HG03060 (cell line): Measurements from ENCODE around the gene GCGR.
"Not testable (repeated sequence)": the region's sequence is repeated elsewhere in the genome, so short reads cannot be mapped to it uniquely, and the experiment has no call there.

Experiments used
- ATAC-seq: cut with Tn5 transposase; IDR thresholded peaks from one replicate; pipeline ENCODE4 v1.9.1; 2021; ENCODE audit warnings: low read depth, moderate number of reproducible peaks; ENCODE audit not compliant: unreplicated experiment

GCGR gene

DNA sequence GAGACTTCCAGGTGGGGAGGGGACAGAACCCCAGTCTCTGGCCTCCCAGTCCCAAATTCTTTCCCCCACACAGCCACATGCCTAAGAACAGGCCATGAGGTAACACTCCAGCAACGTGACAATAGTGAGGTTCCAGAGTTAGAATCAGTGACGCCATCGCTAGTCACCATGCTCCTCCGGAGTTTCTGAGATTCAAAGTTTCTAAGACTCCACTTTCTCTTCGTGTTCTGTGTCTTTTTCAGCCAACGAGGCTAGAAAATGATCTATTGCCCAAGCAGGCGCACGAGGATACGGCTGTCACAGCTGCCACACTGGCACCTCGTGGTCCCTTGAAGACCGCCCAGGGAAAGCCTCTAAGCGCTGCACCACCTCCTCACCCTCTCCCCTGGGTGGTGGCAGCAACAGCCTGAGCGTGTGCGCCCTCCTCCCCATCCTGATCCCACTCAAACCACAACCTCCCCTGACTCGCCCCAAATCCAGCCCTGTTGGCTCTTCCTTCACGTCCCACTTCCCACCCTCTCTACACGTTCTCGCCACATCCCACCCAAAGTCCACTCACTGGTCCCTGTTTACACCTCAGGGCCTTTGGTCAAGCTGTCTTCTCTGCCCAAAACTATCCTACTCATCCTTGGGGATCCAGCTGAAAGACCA, 28.1 kb downstream of the GCGR start:
- peak; percentile 12 for ATAC-seq

DNA sequence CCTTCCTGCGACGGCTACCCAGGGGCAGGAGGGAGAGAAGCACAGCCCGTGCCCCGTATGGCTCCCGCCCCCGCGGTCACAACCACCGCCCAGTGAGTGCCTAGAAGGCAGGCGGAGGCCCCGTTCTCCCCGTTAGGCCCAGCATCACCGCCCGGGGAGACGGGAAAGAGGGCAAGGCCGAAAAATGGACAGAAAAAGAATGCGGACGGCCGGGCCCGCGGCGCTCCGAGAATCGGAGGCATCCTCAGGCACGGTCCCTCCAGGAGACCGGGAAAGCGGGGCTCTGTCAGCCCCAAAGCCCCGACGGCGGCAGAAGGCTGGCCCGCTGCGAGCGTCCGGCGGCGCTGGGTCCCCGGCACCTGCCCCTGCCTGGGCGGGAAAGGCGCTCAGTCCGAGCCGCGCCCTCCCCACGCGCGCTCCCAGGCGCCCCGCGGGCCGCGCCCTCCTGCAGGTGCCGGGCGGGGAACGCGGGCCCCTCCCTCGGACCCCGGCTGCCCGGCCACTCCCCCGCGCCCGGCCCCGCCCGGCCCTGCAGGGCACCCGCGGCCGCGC, 28.7 kb downstream of the GCGR start:
- peak; percentile 23 for ATAC-seq

DNA sequence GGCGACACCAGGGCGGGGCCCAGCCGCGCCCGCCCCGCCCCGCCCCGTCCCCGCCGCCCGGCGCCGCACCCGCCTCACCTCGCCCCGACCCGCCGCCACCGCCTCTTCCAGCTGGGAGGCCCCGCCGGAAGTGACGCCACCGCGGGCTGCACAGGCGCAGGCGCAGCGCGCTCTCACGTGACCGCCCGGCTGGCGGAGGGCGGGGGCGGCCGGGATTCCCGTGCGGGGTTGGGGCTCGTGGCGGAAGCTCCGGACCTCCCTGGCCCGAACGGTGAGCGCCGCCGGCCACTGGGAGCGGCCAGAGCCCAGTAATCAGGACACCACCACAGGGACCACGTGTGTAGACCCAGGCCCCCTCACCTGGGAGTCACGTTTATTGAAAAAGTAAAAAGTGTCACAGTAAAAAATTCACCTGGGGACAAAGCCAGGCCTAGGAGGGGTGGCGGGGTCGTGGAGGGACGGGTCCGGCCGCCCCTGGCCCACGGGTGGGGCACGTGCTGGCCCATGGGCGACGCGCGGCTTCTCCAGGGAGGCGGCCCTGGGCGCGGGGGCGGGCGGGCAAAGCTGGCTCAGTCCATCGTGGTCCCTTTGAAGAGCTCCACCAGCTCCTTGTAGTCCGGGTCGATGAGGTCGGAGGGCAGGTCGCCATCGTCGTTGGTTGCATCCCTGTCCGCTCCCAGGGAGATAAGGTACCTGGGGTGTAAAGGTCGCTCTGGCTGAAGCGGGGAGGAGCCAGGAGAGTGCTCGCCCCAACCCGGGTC, 29.4 kb downstream of the GCGR start, which contains the start of gene MCRIP1:
MCRIP1 (minus strand) TSS at position 132 of the 761 bp plus-strand sequence. CDS start 8,785 bp downstream, outside the sequence.
- peak; percentile 34 for ATAC-seq

DNA sequence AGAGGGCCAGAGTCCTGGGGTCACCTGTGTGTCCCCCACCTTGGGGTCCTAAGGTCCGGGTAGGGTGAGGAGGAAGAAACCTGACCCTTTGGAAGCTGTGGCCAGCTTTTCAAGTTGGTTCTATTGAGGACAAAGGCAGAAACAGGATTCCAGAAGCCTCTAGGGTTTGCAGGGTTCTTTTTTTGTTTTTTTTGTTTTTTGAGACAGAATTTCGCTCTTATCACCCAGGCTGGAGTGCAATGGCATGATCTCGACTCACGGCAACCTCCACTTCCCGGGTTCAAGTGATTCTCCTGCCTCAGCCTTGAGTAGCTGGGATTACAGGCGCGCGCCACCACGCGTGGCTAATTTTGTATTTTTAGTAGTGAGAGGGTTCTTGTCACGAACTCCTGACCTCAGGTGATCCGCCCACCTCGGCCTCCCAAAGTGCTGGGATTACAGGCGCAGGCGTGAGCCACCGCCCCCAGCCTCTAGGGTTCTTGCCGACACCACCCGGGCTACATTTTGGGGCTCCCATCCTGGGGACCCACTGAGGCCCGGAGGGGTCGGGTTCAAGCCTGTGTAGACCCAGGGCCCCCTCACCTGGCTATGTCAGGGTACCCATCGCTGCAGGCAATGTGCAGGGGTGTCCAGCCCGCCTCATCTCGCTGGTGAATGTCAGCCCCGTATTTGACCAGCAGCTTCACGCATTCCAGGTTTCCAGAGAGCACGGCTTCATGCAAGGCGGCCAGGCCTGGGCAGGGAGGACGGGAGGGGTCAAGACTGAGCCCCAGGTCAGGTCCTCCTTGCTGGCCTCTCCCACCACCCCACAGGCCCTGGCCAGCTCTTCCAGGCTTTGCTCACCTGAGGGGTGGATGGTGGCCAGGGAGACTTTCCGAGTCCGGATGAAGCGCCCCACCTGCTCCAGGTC, 30.2 kb downstream of the GCGR start:
- ATAC-seq: no peak

DNA sequence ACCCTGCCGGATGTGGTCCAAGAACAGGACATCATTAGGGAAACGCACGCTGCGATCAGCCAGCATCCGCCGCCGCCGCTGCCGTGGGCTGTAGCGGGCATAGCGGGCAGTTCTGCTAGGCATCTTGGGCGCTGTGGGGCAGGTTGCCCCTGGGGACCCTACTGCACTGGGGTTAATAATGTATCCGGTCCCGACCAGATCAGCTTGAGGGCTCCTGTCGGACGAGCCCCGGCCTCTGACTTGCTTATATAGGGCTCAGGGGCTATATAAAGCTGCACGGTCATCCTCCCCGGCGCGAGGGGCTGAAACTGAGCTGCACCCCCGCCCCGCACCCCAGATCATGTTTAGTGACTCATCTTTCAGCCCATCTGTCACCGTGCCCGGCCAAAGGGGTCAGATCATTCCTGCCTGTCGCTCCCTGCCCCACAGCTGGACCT, 30.9 kb downstream of the GCGR start, which contains the start of gene PPP1R27:
PPP1R27 (minus strand) TSS at position 220 of the 437 bp plus-strand sequence; CDS start at position 123, 97 bp downstream.
- no peak for ATAC-seq

DNA sequence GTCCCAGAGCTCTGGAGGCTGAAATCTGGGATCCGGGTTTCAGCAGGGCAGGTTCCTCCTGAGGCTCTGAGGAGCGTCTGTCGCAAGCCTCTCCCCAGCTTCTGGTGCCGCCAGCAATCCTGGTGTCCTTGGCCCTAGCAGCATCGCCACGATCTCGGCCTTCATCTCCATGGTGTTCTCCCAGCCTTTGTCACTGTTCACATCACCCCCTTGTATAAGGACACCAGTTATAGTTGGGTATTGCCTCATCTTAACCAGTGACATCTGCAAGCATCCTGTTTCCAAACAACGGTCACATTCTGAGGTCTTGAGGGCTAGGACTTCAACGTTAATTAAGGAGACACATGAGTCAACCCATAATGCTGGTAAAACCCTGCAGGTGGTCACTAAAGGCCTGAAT, 33.7 kb downstream of the GCGR start:
- no peak for ATAC-seq

DNA sequence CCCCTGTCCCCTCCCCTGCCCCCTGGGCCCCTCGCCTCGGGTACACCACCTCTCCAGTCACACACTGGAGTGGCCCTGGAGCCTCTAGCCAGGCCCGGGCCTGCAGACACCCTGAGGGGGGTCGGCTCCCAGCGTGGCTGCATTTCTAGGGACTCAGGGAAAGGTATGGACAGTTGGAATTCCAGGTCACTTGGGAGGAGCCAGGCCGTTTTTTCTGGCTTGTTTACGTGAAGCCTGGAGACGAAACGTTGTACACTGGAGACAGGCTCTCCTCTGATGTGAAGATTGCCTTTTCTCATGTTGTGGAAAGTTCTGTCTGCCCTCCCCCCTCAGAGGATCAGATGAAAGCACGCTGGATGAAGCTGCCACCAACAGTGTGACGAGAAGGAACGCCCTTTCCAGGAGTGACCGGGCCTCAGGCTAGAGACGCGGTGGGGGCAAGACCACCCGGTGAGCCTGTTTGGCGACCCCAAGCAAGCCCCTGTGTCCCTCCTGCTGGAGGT, 34.9 kb downstream of the GCGR start:
- ATAC-seq: no peak

DNA sequence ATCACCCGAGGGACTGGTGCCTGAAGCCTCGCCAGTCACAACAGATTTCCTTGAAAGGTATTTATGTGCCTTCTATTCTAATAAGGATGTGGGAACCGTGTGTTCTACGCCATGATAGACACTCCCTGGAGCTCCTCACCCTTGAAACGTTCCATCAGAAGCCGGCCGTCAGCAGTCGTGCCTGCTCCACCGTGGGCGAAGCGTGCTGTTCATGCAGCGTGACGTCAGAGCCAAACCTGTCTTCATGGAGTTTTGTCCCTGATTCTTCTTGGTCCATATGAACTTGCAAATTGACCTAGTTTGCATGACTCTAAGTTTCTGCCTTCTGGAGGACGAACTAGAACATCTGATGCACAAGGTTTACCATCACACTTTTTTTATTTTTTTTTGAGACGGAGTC, 35.4 kb downstream of the GCGR start:
- no peak for ATAC-seq

DNA sequence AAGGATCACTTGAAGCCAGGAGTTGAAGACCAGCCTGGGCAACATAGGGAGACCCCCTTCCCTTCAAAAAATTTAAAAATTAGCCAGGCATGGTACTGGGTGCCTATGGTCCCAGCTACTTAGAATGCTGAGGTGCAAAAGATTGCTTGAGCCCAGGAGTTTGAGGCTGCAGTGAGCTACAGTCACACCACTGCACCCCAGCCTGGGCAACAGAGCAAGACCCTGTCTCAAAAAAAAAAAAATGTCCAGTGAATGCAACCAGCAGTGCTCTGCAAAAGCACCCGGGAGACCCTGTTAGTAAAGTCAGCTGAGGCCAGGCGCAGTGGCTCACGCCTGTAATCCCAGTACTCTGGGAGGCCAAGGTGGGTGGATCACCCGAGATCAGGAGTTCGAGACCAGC, 36.1 kb downstream of the GCGR start:
- ATAC-seq: not testable (repeated sequence)

DNA sequence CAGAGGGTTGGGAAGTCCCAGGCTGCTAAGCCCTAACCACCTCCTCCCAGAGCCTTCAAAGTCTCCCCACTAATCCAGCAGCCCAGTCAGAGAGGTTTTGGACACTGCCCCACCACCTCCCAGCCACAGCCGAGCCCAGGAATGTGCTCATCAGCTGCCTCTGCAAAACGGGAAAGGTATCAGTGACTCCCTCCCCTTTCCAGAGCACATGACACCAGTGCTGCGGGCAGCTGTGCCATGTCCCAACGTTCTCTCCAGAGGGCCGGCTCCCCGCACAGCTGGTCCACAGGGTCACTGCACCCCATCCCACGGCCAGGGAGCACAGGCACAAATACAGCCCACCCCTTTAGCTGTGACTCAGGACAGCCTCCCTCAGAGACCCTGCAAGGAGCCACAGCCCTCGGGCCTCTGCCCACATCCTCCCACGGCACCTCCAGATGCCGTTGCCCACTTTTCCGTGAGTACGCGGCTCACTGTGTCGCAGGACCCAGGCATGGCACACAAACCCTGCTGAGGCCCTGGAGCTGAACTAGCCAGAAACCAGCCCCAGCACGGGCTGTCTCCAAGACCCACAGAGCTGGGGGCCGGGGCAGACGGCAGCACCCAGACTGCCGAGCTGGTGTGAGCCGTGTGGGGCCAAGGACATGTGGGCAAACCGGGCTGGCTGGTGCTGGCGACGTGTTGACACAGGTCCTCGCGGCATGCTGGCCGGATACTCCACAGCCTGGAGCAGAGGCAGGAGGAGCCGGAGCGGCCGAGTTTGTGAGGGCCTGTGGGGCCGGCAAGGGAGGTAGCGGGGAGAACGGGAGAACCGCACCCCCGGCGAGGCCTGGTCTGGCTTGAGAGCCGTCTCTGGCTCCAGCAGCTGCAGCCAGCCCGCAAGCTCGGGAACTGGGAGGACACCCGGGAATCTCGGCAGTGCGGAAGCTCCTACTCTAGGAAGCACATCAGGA, 37.2 kb downstream of the GCGR start:
- no peak for ATAC-seq

DNA sequence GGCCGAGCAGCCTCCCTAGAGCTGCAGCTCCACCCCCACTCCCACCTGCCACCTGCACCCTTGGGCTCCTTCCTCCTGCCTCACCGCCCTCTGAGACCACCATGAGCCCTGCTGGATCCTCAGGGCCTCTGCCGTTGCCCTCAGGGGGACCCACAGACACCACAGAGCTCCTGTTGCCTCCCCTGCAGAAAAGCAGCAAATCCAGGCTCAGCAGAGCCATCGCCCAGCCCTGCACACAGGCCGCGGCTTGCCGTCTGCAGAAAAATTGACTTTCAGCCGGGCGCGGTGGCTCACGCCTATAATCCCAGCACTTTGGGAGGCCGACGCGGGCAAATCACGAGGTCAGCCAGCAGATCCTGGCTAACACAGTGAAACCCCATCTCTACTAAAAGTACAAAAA, 37.9 kb downstream of the GCGR start:
- ATAC-seq: no peak

DNA sequence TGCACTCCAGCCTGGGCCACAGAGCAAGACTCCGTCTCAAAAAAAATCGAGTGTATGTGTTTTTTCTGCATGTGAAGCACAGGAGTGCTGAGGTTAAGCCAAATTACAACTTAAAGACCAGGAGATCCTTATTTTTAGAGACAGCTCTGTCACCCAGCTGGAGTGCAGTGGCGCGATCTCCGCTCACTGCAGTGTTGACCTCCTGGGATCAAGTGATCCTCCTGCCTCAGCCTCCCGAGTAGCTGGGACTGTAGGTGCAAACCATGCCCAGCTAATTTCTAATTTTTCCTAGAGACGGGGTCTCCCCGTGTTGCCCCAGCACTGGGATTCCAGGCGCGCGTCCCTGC, 38.4 kb downstream of the GCGR start:
- no peak for ATAC-seq

DNA sequence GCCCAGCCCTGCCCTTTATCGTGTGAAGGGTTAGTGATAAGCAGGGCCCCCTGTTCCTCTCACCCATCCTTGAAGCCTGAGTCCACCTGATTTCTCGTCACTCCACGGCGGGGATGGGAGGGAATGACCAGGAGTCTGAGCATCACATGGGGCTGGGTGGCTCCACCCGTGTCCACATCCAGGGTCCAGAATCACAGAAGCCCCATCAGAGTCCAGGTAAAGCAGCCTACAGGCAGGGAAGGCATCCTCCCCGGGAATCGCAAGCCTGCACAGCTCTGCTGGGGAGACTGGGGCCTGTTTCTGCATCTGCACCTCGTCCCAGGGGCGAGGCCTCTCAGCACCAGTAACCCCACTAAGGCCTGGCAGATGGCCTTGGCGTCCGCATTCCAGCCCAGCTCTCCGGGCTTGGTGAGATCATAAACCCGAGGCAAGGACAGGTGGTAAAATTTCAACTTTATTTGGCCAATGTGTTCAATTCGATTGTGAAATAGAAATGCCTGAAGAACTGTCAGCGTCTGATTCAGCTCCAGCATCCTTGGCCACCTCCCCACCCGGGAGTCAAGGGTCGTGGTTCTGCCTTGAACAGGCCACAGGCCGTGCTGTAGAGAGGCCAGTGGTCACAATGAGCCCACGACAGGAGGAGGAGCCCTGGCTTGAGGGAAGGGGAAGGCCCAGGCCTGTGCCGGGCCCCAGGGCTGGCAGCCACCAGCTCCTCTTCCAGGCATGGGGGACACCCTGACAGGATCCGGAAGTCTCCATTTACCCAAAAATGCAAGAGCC, 39.0 kb downstream of the GCGR start:
- ATAC-seq: no peak

DNA sequence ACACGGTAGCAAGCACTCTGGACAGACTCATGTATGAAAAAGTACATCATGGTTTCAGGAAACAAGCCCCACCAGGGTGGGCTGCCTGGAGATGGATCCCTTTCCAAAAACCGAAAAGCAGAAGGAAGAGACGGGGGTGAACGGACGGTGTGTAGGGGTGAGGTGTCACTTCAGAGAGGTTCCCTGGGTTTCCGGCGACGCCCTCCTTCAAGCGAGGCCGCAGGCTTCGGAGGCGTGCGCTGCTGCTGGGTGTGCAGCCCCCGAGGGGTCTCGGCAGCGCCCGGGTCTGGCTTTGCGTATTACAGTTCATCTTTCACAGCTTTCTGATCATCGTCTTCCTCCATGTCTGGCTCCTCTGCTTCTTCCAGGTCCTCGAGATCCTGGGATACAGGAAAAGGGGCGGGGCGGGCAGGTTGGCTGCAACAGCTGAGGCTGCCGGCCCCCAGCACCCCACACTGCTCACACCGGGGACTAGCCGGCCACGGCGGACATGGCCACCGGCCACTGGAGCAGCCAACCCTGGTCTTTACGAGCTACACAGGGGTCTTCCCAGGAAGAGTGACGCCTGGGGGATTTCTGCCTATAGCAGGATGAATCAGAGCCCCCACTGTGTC, 39.9 kb downstream of the GCGR start:
- no peak for ATAC-seq

DNA sequence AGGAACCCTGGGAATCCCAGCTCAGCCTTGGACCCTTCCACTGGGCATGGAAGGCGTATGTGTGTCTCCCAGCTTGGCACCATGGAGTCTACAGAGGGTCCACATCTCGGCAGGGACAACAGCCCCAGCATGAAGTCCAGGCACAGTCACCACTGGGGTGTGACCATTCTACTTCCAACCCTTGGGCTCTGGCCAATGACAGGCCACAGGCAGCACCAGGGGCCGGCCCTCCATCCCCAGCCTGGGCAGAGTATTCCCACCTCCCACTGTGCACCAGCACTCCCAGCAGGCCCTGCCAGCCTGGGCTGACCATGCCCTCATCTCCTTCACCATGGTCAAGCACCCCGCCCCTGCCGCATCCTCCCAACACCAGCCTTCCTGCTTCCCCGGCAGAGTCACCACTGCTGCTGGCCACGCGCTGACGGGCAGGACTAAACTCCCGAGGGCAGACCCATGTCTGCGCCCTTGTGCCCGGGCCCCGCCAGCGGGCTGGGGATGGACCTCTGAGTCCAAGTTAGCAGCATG, 40.4 kb downstream of the GCGR start:
- ATAC-seq: no peak

DNA sequence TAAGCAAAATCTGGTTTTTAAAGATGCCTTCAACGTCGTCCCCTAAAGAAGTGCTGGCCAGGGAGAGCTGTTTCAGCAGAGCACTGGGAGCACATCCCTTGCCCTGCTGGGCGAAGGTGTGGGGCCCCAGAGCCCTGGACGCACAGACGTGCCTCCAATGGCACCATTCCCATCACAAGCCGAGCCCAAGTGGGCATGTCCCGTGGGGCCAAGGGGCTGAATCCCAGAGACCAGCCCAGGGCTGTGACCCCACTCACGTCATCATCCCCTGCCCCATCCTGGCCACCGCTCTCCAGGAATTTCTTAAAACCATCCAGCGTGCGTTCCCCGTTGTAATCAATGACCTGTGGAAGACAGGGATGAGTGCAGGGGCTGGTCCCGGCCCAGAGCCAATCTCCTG, 40.9 kb downstream of the GCGR start:
- ATAC-seq: no peak

DNA sequence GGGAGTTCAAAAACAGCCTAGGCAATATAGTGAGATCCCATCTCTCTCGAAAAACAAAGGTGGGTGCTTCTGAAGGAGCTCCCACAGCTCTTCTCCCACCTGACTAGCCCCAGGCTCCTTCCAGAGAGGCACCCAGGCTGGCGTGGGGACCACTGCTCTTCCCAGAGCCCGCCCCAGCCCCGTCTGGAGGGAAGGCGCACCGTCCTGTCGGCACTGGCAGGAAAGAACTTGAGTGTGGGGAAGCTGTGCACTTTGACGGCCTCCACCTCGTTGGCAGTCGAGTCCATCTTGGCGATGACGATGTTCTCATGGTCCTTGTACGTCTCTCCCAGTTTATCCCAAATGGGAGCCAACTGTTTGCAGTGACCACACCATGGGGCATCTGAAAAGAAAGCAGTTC, 41.4 kb downstream of the GCGR start:
- no peak for ATAC-seq
